HG02852 (cell line): ENCODE data around the gene CENPB.
A peak's percentile ranks its signal among the peaks of the same experiment; 100 is the strongest.
"Not testable (repeated sequence)": the region's sequence is repeated elsewhere in the genome, so short reads cannot be mapped to it uniquely, and the experiment has no call there.

ENCODE experiments used
- ATAC-seq: cut with Tn5 transposase; IDR thresholded peaks from one replicate; pipeline ENCODE4 v1.9.1; 2021; ENCODE audit warnings: mild to moderate bottlenecking, moderate library complexity; ENCODE audit not compliant: unreplicated experiment

Gene CENPB

DNA sequence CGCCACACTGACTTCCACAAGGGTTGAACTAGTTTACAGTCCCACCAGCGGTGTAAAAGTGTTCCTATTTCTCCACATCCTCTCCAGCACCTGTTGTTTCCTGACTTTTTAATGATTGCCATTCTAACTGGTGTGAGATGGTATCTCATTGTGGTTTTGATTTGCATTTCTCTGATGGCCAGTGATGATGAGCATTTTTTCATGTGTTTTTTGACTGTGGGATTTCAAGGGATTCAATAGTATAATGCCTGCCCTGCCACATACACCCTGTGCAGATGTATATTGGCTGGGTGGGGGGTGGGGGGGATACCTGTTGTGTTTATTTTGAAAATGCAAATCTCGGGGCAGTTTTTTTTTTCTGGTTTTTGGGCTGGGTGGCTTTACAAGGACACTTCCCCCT, 7.6 kb upstream of the CENPB start:
- ATAC-seq, result not testable (repeated sequence)

GRCh38 chr20:3789201-3789600, 2.7 kb upstream of the CENPB start:
- ATAC-seq, result not testable (repeated sequence)

DNA sequence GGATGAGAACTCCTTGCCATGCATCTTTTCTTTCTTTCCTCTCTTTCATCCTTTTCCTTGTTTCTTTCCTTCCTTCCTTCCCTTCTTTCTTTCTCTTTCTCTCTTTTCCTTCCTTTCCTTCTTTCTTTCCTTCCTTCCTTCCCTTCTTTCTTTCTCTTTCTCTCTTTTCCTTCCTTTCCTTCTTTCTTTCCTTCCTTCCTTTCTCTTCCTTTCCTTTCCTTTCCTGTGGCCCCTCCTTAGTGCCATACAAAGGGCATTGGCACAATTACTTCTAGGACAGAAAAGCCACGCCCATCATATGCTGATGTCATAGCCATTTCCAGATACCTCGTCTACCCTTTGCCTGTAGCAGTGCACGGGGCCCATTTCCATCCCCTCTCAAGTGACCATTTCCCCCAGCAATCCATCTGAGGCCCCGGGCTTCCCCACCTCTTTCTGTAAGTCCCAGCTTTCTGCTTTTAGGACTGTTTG, 2.2 kb upstream of the CENPB start:
- ATAC-seq, result no peak

DNA sequence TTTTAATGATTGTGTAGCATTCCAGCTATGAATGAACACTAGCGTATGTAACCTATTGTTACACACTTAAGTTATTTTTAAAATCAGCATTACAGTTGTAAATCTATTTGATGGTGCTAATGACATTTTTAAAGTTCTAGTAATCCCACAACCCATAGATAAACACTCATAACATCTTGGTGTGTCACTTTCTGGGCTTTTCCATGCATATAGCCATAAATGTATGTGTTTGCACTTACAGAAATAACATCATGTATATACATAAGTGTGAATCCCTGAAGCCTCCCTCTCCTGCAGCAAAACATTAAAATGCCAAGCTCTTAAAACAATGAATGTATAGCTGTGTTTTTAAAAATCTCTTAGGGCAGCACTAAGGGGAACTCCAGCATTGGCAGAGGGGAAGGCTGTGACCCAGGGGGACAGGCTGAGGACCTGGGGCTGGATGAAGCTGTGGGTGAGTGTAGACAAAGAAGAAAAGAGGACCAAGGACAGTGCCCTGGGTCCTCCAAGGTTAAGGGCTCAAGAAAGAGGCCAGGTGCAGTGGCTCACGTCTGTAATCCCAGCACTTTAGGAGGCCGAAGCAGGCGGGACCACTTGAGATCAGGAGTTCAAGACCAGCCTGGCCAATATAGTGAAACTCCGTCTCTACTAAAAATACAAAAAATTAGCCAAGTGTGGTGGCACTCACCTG, 929 bp upstream of the CENPB start:
- ATAC-seq, result no peak

DNA sequence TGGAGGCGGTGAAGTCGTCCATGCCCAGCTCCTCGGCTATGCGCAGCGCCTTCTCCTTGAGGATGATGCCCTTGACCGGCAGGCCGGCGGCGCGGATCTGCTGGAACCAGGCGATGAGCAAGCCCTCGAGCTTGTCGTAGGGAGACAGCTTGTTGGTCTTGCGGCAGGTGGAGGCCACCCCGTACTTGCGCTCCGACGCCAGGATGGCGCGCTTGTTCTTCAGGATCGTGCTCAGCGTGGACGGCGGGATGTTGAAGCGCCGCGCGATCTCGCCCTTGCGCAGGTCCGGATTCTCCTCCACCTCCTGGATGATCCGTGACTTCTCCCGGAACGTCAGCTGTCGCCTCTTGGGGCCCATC, 435 bp downstream of the CENPB start:
- ATAC-seq, result peak; percentile 16

DNA sequence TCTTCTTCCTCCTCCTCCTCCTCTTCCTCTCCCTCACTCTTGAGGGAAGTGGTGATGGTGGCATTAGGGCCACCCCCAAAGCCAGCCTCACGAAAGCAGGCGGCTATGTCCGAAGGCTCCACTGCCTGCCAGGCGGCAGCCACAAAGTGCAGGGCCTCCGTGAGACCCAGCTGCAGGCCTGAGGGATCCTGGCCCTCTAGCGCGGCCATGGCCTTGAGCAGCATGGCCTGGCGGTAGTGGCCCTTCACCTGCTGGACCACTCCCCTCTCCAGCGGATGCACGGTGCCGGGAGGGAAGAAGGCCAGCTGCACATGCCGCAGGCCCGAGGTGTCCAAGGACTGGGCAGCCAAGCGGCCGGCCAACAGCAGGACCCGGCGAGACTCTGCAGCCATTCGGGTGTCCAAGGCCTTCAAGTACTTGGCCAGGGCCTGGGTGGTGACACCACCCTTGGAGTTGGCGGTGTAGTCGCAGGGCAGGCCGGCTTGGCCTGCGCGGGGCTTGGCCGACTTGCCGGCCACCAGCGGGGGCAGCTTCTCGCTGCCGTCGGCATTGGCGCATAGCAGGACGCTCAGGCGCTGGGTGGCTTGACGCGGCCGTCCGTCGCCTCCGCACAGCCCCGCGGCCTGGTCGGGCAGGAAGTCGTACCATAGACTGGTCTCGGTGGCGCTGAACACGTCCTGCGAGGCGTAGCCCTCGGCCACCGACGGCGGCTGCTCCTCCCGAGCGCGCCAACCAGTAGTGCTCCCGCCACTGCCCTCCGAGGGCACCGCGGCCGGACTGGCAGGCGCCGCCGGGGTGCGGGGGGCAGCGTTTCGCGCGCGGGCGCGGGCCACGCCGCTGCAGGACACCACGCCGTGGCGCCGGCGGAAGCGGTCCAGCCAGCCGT, 1.1 kb downstream of the CENPB start:
- no peak for ATAC-seq

GRCh38 chr20:3784863-3785239, 1.7 kb downstream of the CENPB start:
- ATAC-seq, result no peak

DNA sequence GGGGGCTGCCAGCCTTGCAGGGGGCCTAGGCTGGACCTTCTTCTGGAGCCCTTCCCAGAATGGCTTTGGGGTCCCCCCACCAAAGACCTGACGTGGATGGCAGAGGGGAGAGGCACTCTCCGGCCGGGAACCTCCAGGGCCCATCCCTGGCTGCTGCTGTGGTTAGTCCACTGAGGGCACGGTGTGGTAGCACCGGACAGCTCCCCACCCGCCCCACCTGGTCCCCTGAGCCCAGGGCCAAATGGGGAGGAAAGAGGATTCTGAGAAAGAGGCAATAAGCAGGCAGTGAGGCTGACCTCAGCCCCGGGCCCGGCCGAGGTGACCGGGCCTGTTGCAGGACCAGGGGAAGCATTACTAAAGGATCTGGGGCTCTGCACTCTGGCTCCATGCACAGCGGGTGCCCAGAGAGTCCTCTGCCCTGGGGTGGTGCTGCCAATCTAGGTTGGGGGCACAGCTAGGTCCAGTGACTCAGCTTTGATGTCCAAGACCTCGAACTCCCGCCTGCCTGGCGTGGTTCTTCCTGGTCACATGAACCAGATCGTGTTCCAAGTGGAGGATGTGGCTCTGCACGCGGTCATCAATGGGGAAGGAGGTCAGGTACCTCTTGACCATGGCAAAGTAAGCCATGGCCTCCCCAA, 2.2 kb downstream of the CENPB start:
- no peak for ATAC-seq

DNA sequence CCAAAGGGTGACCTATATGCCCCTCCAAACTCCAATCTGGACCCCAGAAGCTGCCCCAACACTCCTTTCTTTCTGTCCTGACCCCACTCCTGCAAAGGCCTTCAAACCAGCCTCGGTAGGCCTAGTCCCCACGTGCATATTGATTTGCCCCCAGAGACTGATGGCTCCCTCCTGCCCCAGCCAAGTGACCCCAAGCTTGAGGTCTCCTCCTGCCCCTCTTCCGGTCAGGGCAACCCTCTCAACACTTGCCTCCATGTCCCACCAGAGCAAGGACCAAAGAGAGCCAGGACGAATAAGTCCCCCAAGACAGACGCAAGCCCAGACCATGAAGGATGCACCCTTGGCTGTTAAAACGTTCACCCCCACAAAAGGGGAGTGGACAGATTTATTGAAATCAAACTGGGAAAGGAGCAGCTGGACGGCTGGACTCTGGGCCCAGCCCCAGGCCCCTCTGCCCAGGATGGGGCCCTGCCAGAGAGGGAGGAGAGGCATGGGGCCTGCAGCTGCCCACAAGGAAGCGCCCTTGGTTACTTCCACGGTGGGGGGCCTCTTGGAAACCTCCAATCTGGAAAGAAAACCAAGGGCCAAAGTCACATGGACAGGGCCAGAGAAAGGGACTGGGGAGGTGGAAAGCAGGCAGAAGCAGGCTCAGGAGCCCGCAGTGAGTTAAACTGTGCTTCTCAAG, 2.9 kb downstream of the CENPB start:
- ATAC-seq, result no peak

DNA sequence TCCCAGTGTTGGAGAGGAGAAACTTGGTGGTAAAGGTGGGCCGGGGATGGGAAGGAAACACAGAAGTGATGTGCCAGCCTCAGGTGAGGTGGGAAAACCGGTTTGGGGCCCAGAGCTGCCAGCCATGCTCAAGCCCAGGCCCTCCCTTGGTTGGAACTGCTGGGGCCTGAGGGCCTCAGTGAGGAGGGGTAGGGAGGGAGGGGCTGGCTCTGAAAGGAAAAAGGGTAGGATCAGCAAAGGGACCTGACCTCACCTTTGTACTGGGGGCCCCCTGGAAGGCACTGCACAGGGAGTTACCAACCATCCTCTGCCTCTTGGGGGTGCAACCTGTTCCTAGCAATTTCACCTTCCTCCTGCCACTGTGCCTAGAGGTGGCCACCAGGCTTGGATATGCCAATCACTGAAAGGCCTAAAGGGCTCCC, 3.5 kb downstream of the CENPB start:
- ATAC-seq, result no peak

DNA sequence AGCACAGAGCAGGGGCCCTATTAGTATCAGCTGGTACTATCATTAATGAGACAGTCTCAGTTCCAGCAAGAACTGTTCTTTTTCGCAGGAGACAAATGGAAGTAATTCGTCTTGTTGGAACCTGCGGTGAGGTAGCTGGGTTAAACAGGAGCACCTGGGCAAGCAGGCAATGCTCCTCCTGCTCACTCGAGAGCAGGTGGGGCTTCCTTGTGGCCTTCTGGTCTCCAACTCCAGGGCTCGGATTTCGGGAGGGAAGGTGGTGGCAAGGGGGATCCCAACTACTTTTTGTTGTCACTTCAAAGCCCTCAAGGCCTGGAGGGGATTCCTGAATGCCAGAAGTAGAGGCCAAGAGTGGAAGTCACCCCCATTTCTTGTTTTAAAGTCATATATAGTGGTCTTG, 3.9 kb downstream of the CENPB start:
- ATAC-seq, result no peak

- ATAC-seq, result peak; percentile 71
Observed at GRCh38 chr20:3781153-3781910, 5.2 kb downstream of the CENPB start, which contains the start of gene SPEF1. Gene SPEF1 (minus strand): TSS chr20:3781448. CDS start chr20:3781287, 161 bp downstream.

- ATAC-seq, result no peak
Observed at GRCh38 chr20:3778976-3779375, 7.6 kb downstream of the CENPB start.

- ATAC-seq, result no peak
Observed at GRCh38 chr20:3777716-3778629, 8.6 kb downstream of the CENPB start.

GRCh38 chr20:3777381-3777715, 9.2 kb downstream of the CENPB start:
- ATAC-seq, result no peak

GRCh38 chr20:3775457-3776108, 11.0 kb downstream of the CENPB start:
- ATAC-seq, result no peak

DNA sequence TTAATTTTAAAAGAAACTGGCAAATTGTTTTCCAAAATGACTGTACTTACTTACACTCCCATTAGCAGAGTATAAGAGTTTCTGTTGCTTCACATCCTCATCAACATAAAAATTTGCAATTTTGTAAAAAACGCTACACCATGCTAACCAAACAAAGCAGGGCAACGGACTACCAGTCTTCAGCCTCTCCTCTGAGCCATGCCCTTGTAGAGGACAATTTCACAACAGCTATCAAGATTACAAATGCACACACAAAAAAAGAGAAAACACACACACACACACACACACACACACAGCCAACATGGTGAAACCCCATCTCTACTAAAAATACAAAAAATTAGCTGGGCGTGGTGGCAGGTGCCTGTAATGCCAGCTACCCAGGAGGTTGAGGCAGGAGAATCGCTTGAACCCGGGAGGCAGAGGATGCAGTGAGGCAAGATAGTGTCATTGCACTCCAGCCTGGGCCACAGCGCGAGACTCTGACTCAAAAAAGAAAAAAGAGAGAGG, 14.9 kb downstream of the CENPB start:
- ATAC-seq, result no peak

- ATAC-seq, result peak; percentile 37
Observed at GRCh38 chr20:3768342-3769130, 18.0 kb downstream of the CENPB start.
